Measurements from ENCODE around the gene ATF6. TPM values are rescaled to one million over a fixed set of nuclear protein-coding genes. Genes with fewer than 3 reads are reported as not detected.

Gene ATF6
- total and polyA plus RNA-seq, 2 of the 4 experiments (the other 2 are of a cell fraction) = 12.2 to 17.6 TPM

- H3K4me3 ChIP-seq (ENCODE audit: insufficient read depth, low read depth, low read length) = no peak overlapping the region
- H2BK5ac ChIP-seq (ENCODE audit: low read depth, low read length, poor library complexity, severe bottlenecking) = peak overlapping the region; percentile 37
- H3K9me3 ChIP-seq (ENCODE audit: control insufficient read depth, insufficient read depth, low read length) = no peaks in the 10 kb centered on the region
- H4K20me1 ChIP-seq (ENCODE audit: insufficient read depth, low read length) = no peaks in the 10 kb centered on the region
- ChIA-PET CTCF (no interaction called here), POLR2A (ENCODE audit: unreplicated experiment) (no interaction called here)
- peaks cover 22% of the 10 kb centered on the region for H3K9me1 ChIP-seq (ENCODE audit: insufficient read depth, low read length)
- WGBS, 2 experiments (ENCODE audit: extremely low coverage in 2 of 2, insufficient read length in 1 of 2) = 69% methylated on average over 5 of the region's 8 CpGs; no CpG with 5 or more reads in 1 of the 2 experiments
- no peak overlapping the region for H4K5ac ChIP-seq (ENCODE audit: low read depth, low read length)
- peak overlapping the region; percentile 35 for H2AK5ac ChIP-seq (ENCODE audit: low read depth, low read length)
- in situ Hi-C loops (cut with MboI; ENCODE audit: low sequenced_read_pairs) (no loop called here), intact Hi-C loops (cut with micrococcal nuclease) (no loop called here), dilution Hi-C loops (cut with HindIII; ENCODE audit: low sequenced_read_pairs, unreplicated experiment) (no loop called here)
- no peak overlapping the region for H3K18ac ChIP-seq (ENCODE audit: low read depth, low read length)
- peak; percentile 10; the same call in 1 of the 2 replicates for ATAC-seq (ENCODE audit: low read depth)
- H3K27me3 ChIP-seq (ENCODE audit: control insufficient read depth, insufficient read depth, low read length) = no peaks in the 10 kb centered on the region
- peak overlapping the region; percentile 46; the same call in 1 of the 2 replicates for H3K23ac ChIP-seq (ENCODE audit: low read depth, low read length)
- peak overlapping the region; percentile 25; the same call in 1 of the 2 replicates for H4K91ac ChIP-seq (ENCODE audit: insufficient read depth, low read depth, low read length)
- H3K4ac ChIP-seq (ENCODE audit: low read depth, low read length) = peak overlapping the region; percentile 74
- peak overlapping the region in 1 of 2 experiments; percentile 21; a peak in 1 of 4 replicates for H4K8ac ChIP-seq (ENCODE audit: low read depth in 2 of 2, low read length in 2 of 2)
- DNase-seq = peak; percentile 92
- no peaks in the 10 kb centered on the region for H3K36me3 ChIP-seq (ENCODE audit: control insufficient read depth, insufficient read depth, low read length)
- peak overlapping the region; percentile 74 for H2BK120ac ChIP-seq (ENCODE audit: low read depth, low read length)
- H3K9ac ChIP-seq (ENCODE audit: low read depth, low read length) = no peak overlapping the region
- H2AK9ac ChIP-seq (replicated peaks; ENCODE audit: low read depth, low read length, poor library complexity) = peak overlapping the region; percentile 74
- TF ChIP-seq MAFK (IDR thresholded peaks at IDR 0.05; ENCODE audit: low read depth, low read length) (no peak), SMC3 (IDR thresholded peaks at IDR 0.05; ENCODE audit: low read depth, low read length) (peak; percentile 4; the same call in 1 of the 2 replicates), POLR2A (IDR thresholded peaks at IDR 0.05; ENCODE audit: low read depth, low read length) (no peak), CEBPB (IDR thresholded peaks at IDR 0.05; ENCODE audit: low read depth, low read length) (no peak), USF2 (IDR thresholded peaks at IDR 0.05; ENCODE audit: low read depth, low read length) (no peak), RAD21 (IDR thresholded peaks at IDR 0.05; ENCODE audit: low read length) (peak; percentile 16; the same call in 1 of the 2 replicates), FOS (IDR thresholded peaks at IDR 0.05; ENCODE audit: low read depth, low read length) (peak; percentile 87), NFE2L2 (IDR thresholded peaks at IDR 0.05; ENCODE audit: low read depth, low read length) (peak; percentile 33; the same call in 1 of the 2 replicates), MAZ (IDR thresholded peaks at IDR 0.05; ENCODE audit: borderline replicate concordance, low read depth, low read length) (peak; percentile 56; the same call in 1 of the 2 replicates), RCOR1 (IDR thresholded peaks at IDR 0.05; ENCODE audit: insufficient replicate concordance, low read length) (no peak), BHLHE40 (IDR thresholded peaks at IDR 0.05; ENCODE audit: low read depth, low read length) (peak; percentile 39; the same call in 1 of the 2 replicates), CHD1 (IDR thresholded peaks at IDR 0.05; ENCODE audit: low read depth, low read length) (no peak), ELK1 (IDR thresholded peaks at IDR 0.05; ENCODE audit: borderline replicate concordance, low read depth, low read length) (no peak)
- H2BK20ac ChIP-seq (ENCODE audit: low read depth, low read length) = peak overlapping the region; percentile 77
- H2AFZ ChIP-seq (replicated peaks; ENCODE audit: low read length, poor library complexity) = peak overlapping the region; percentile 63
- peaks cover 2% of the 10 kb centered on the region for H3K4me1 ChIP-seq (ENCODE audit: control insufficient read depth, insufficient read depth, low read length)
- peak overlapping the region; percentile 60 for H3K14ac ChIP-seq (replicated peaks; ENCODE audit: low read depth, low read length)
- H3K56ac ChIP-seq (ENCODE audit: extremely low read depth, insufficient read depth, low read length) = no peak overlapping the region; the same call in 1 of the 2 replicates
- peaks cover 3 to 13% of the 10 kb centered on the region in 2 experiments; a peak in 1 of 4 replicates for H3K79me1 ChIP-seq (ENCODE audit: low read depth in 1 of 2, low read length in 2 of 2)
- no peak overlapping the region; the same call in 1 of the 2 replicates for H3K27ac ChIP-seq (ENCODE audit: insufficient read depth, low read length)
- 0 out of 3 replicates have a peak overlapping the region, but pooled peaks have one; percentile 12 for H2BK15ac ChIP-seq (ENCODE audit: low read depth, low read length)
- no peak overlapping the region for H3K4me2 ChIP-seq (ENCODE audit: low read depth, low read length)
- no TSS peak for BruUV-seq (replicated peaks)
These were observed 44.3 kb upstream of the ATF6 start for GRCh38 chr1:161721738-161722343.
